ENCODE results near the gene EFNA4. TPM values are rescaled to one million over a fixed set of nuclear protein-coding genes. Genes with fewer than 3 reads are reported as not detected.

The EFNA4 gene
- total and polyA plus RNA-seq, 2 of the 8 experiments (the other 6 are each of a cell fraction or from before 2014, with no cell fraction given) = 21.9 to 23.9 TPM

DNA sequence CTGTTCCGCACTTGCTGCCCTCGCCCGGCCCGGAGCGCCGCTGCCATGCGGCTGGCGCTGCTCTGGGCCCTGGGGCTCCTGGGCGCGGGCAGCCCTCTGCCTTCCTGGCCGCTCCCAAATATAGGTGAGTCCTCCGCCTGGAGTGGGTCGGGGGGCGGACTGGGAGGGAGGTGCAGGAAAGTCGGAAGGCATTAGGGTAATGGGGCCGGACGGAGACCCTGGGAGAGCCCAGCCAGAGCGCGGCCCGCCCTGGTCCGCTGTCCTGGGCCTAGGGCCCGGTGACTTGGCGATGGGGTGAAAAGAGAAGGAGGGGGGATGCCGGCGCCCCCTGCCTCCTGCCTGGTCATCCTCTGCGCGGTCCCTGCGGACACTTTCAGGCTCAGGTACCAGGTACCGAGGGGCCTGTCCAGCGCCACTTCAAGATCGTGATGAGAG is 12.2 kb upstream of the EFNA4 start:
- CTCF ChIA-PET (ENCODE audit: partially characterized antibody) = interaction anchor here (0.8 to 33.9 kb wide), 20 partner anchors 1 to 238 kb away, joined by 3 to 907 read pairs (median 4); partner anchors contain the start of genes ADAM15, DCST1, DCST2 and EFNA3
- Histone ChIP-seq H2BK12ac (ENCODE audit: low read depth, low read length) (0 out of 2 replicates have a peak overlapping the region, but pooled peaks have one; percentile 17), H4K8ac (ENCODE audit: extremely low read depth, insufficient read depth, low read length) (no peak overlapping the region), H3K23me2 (ENCODE audit: low read depth, low read length) (peaks cover 16% of the 10 kb centered on the region), H3K4me1 (replicated peaks in 1 of 4; ENCODE audit: control insufficient read depth in 3 of 4, insufficient read depth in 4 of 4, low read length in 3 of 4) (peaks cover 4 to 24% (median 10%) of the 10 kb centered on the region in 4 experiments; a peak in 6 of 7 replicates), H3K4me3 (ENCODE audit: extremely low read depth in 1 of 4, insufficient read depth in 2 of 4, low read depth in 3 of 4, low read length in 4 of 4) (peak overlapping the region; percentile 32 to 76 (median 55)), H3K56ac (replicated peaks; ENCODE audit: insufficient read length, low read depth, low read length) (no peak overlapping the region), H3K14ac (ENCODE audit: insufficient read length) (no peak overlapping the region), H3K27me3 (replicated peaks in 1 of 4; ENCODE audit: control insufficient read depth in 3 of 4, extremely low read depth in 1 of 4, insufficient read depth in 3 of 4, low read length in 3 of 4) (peaks cover 0 to 18% (median 12%) of the 10 kb centered on the region in 4 experiments; a peak in 5 of 7 replicates), H2AFZ (ENCODE audit: low read length) (no peak overlapping the region), H3K79me2 (ENCODE audit: control insufficient read depth in 1 of 2, insufficient read depth in 2 of 2, low read length in 2 of 2) (no peaks in the 10 kb centered on the region), H2BK20ac (ENCODE audit: low read length) (no peak overlapping the region), H3K4me2 (ENCODE audit: insufficient read depth in 1 of 2, low read depth in 2 of 2, low read length in 2 of 2) (peak overlapping the region; percentile 42 to 96), H3K18ac (ENCODE audit: extremely low read depth, low read length) (no peak overlapping the region; the same call in 1 of the 2 replicates), H2BK15ac (ENCODE audit: low read length) (no peak overlapping the region), H3K4ac (replicated peaks; ENCODE audit: insufficient read length, low read depth, low read length) (no peak overlapping the region), H3K9ac (replicated peaks in 1 of 4; ENCODE audit: extremely low read depth in 1 of 4, low read depth in 3 of 4, low read length in 3 of 4) (peak overlapping the region in 2 of 4 experiments; percentile 20 to 35; a peak in 3 of 7 replicates), H2BK120ac (replicated peaks; ENCODE audit: low read depth, low read length) (no peak overlapping the region), H3K23ac (ENCODE audit: insufficient read length) (no peak overlapping the region), H3K36me3 (ENCODE audit: control insufficient read depth in 2 of 4, insufficient read depth in 4 of 4, low read length in 3 of 4) (peaks cover 0 to 3% (median 0%) of the 10 kb centered on the region in 4 experiments; a peak in 1 of 8 replicates), H3K9me3 (ENCODE audit: insufficient read depth in 2 of 2, low read depth in 1 of 2, low read length in 1 of 2) (no peaks in the 10 kb centered on the region), H4K5ac (ENCODE audit: insufficient read length, low read depth, low read length) (no peak overlapping the region), H2AK5ac (ENCODE audit: low read depth, low read length) (no peak overlapping the region), H4K20me1 (replicated peaks in 1 of 2; ENCODE audit: control insufficient read depth in 1 of 2, insufficient read depth in 2 of 2, low read length in 2 of 2) (peaks cover 2 to 7% of the 10 kb centered on the region in 2 experiments), H3K27ac (ENCODE audit: low read depth, low read length) (no peak overlapping the region), H2BK5ac (ENCODE audit: low read depth, low read length) (no peak overlapping the region), H3K79me1 (ENCODE audit: low read depth, low read length) (no peaks in the 10 kb centered on the region), H4K91ac (replicated peaks; ENCODE audit: insufficient read length, low read length) (no peak overlapping the region)
- WGBS, 2 experiments (ENCODE audit: extremely low coverage in 1 of 2, insufficient coverage in 1 of 2, insufficient read length in 1 of 2, insufficient replicate concordance in 2 of 2, low coverage in 1 of 2, low lambda C conversion rate in 2 of 2, missing lambda C conversion rate in 1 of 2) = 2% methylated on average over 6 of the region's 31 CpGs; no CpG with 5 or more reads in 1 of the 2 experiments
- DNase-seq (ENCODE audit: low read depth in 1 of 2, low spot score in 2 of 2) (no peak), FAIRE-seq (no peak)
- TF ChIP-seq TAF7 (optimal IDR thresholded peaks at IDR 0.05; ENCODE audit: borderline replicate concordance, low read depth, low read length) = peak; percentile 35
- TF ChIP-seq RNF2 (IDR thresholded peaks at IDR 0.05; ENCODE audit: borderline replicate concordance, low read depth, low read length, missing control alignments, poor library complexity, severe bottlenecking) = no peak
- no peak for TF ChIP-seq POLR2A (IDR thresholded peaks at IDR 0.05; ENCODE audit: control extremely low read depth in 1 of 2, low read depth in 2 of 2, low read length in 2 of 2)
- TF ChIP-seq, protein P1, sequence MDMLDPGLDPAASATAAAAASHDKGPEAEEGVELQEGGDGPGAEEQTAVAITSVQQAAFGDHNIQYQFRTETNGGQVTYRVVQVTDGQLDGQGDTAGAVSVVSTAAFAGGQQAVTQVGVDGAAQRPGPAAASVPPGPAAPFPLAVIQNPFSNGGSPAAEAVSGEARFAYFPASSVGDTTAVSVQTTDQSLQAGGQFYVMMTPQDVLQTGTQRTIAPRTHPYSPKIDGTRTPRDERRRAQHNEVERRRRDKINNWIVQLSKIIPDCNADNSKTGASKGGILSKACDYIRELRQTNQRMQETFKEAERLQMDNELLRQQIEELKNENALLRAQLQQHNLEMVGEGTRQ (IDR thresholded peaks at IDR 0.05; ENCODE audit: low read length) = no peak
- 0 out of 2 replicates have a peak, but pooled peaks have one; percentile 62 for TF ChIP-seq TAF1 (IDR thresholded peaks at IDR 0.05; ENCODE audit: low read depth, low read length)
- TF ChIP-seq CEBPB (IDR thresholded peaks at IDR 0.05; ENCODE audit: low read depth, low read length) = no peak
- POLR2A ChIA-PET (ENCODE audit: partially characterized antibody) = interaction anchor here (0.7 to 2.6 kb wide), 17 partner anchors 9 to 115 kb away, joined by 3 to 9 read pairs (median 3); partner anchors contain the start of genes EFNA4, LENEP, PBXIP1 and PMVK

Measured in H1 (cell line).